Renal pelvis (tissue), 4 donors: ENCODE measurements around the gene ABCB1. TPM values are rescaled to one million over a fixed set of nuclear protein-coding genes. Genes with fewer than 3 reads are reported as not detected.

ENCODE experiments used
- DNase-seq: peaks from one replicate; pipeline ENCODE4 v3.0.0-alpha.2; 2013
- polyA plus RNA-seq, 3 donors: library from polyadenylated mRNA; unstranded; fragments of 120-200 nt; gene quantifications; one replicate each; pipeline ENCODE4 v1.2.1, GENCODE V29; 2013; ENCODE audit not compliant: insufficient read length in 3 of 3

ABCB1 gene
- polyA plus RNA-seq, 3 donors = 20.3 to 25.8 (median 21.9) TPM

GRCh38 chr7:87518735-87519134, 81.9 kb downstream of the ABCB1 start:
- DNase-seq = no peak

GRCh38 chr7:87517891-87518290, 82.8 kb downstream of the ABCB1 start:
- DNase-seq = no peak

GRCh38 chr7:87517136-87517815, 83.4 kb downstream of the ABCB1 start:
- no peak for DNase-seq

- DNase-seq = no peak
These were observed 86.8 kb downstream of the ABCB1 start for GRCh38 chr7:87513735-87514335.

GRCh38 chr7:87512906-87513305, 87.8 kb downstream of the ABCB1 start:
- DNase-seq = no peak

GRCh38 chr7:87511510-87511909, 89.2 kb downstream of the ABCB1 start:
- DNase-seq = no peak

- no peak for DNase-seq
These were observed 90.2 kb downstream of the ABCB1 start for GRCh38 chr7:87510411-87510875.

GRCh38 chr7:87507446-87507845, 93.2 kb downstream of the ABCB1 start:
- DNase-seq = no peak

GRCh38 chr7:87506246-87507180, 94.2 kb downstream of the ABCB1 start:
- DNase-seq = no peak

GRCh38 chr7:87505557-87506245, 95.0 kb downstream of the ABCB1 start:
- no peak for DNase-seq

- no peak for DNase-seq
These were observed 95.6 kb downstream of the ABCB1 start for GRCh38 chr7:87505122-87505521.

GRCh38 chr7:87499494-87499893, 101.2 kb downstream of the ABCB1 start:
- no peak for DNase-seq

- no peak for DNase-seq
These were observed 101.8 kb downstream of the ABCB1 start for GRCh38 chr7:87498893-87499292.

GRCh38 chr7:87497482-87497881, 103.2 kb downstream of the ABCB1 start:
- DNase-seq = no peak

- DNase-seq = no peak
These were observed 105.3 kb downstream of the ABCB1 start for GRCh38 chr7:87495366-87495765.

GRCh38 chr7:87494454-87494853, 106.2 kb downstream of the ABCB1 start:
- DNase-seq = no peak

- DNase-seq = no peak
These were observed 117.6 kb downstream of the ABCB1 start for GRCh38 chr7:87483131-87483530.

- no peak for DNase-seq
These were observed 118.6 kb downstream of the ABCB1 start for GRCh38 chr7:87482115-87482514.

- no peak for DNase-seq
These were observed 120.3 kb downstream of the ABCB1 start for GRCh38 chr7:87480386-87480785.

- DNase-seq = no peak
These were observed 120.7 kb downstream of the ABCB1 start for GRCh38 chr7:87479951-87480350.

- DNase-seq = no peak
These were observed 124.5 kb downstream of the ABCB1 start for GRCh38 chr7:87476179-87476557.
